Stimulated activated memory B cell treated with anti-CD40 and anti-IgM and Interleukin-4, amounts not matched to agents 10 μg/mL and 1 μg/mL and 100 μg/mL, for 72 hours (primary cell): ENCODE results near the gene TMEM97.

Experiments
- ATAC-seq: fragments of 150-1000 bp; cut with Tn5 transposase; 2 replicates; pipeline ENCODE4 v1.10.0; 2021
- H3K27ac Mint-ChIP-seq: one replicate; pipeline ENCODE4 v1.8.0; 2022; ENCODE audit warnings: mild to moderate bottlenecking, mixed read lengths
- H3K27me3 Mint-ChIP-seq: one replicate; pipeline ENCODE4 v1.8.0; 2022; ENCODE audit warnings: mixed read lengths
- H3K36me3 Mint-ChIP-seq: one replicate; pipeline ENCODE4 v1.8.0; 2022; ENCODE audit warnings: mixed read lengths
- H3K4me1 Mint-ChIP-seq: one replicate; pipeline ENCODE4 v1.8.0; 2022; ENCODE audit warnings: mixed read lengths
- H3K4me3 Mint-ChIP-seq: one replicate; pipeline ENCODE4 v1.8.0; 2022; ENCODE audit warnings: mild to moderate bottlenecking, moderate library complexity, mixed read lengths
- H3K9me3 Mint-ChIP-seq: one replicate; pipeline ENCODE4 v1.8.0; 2022; ENCODE audit warnings: mixed read lengths

The TMEM97 gene

GRCh38 chr17:28363776-28364650, 45.0 kb downstream of the TMEM97 start:
- Mint-ChIP-seq H3K36me3 (peaks cover 35% of the 10 kb centered on the region), H3K9me3 (no peaks in the 10 kb centered on the region), H3K4me1 (no peaks in the 10 kb centered on the region), H3K4me3 (no peak overlapping the region), H3K27ac (no peak overlapping the region), H3K27me3 (no peaks in the 10 kb centered on the region)
- ATAC-seq = no peak

- Mint-ChIP-seq H3K9me3 (no peaks in the 10 kb centered on the region), H3K27ac (no peak within 1 kb of the TSS), H3K4me3 (no peak within 1 kb of the TSS), H3K27me3 (no peaks in the 10 kb centered on the region), H3K36me3 (peaks cover 35% of the 10 kb centered on the region), H3K4me1 (no peaks in the 10 kb centered on the region)
- ATAC-seq = no peak
These were observed 45.8 kb downstream of the TMEM97 start, which contains the start of gene SEBOX for GRCh38 chr17:28364665-28365363. Gene SEBOX (minus strand): TSS chr17:28365199. CDS start chr17:28365151, 48 bp downstream.

- Mint-ChIP-seq H3K4me3 (no peak overlapping the region), H3K9me3 (no peaks in the 10 kb centered on the region), H3K4me1 (peaks cover 6% of the 10 kb centered on the region), H3K27me3 (no peaks in the 10 kb centered on the region), H3K36me3 (peaks cover 30% of the 10 kb centered on the region), H3K27ac (no peak overlapping the region)
- no peak for ATAC-seq
These were observed 46.5 kb downstream of the TMEM97 start for GRCh38 chr17:28365487-28365886.

- Mint-ChIP-seq H3K27ac (no peak overlapping the region), H3K4me1 (peaks cover 6% of the 10 kb centered on the region), H3K4me3 (no peak overlapping the region)
These were observed 47.6 kb downstream of the TMEM97 start for GRCh38 chr17:28366605-28367004.

GRCh38 chr17:28367641-28368305, 48.8 kb downstream of the TMEM97 start:
- Mint-ChIP-seq H3K27me3 (no peaks in the 10 kb centered on the region), H3K4me3 (no peak overlapping the region), H3K4me1 (peaks cover 17% of the 10 kb centered on the region), H3K36me3 (peaks cover 9% of the 10 kb centered on the region), H3K9me3 (no peaks in the 10 kb centered on the region), H3K27ac (no peak overlapping the region)
- ATAC-seq = no peak

More at GRCh38 chr17:28366605-28367004, 47.6 kb downstream of the TMEM97 start:
- Mint-ChIP-seq H3K9me3 (no peaks in the 10 kb centered on the region), H3K36me3 (peaks cover 19% of the 10 kb centered on the region), H3K27me3 (no peaks in the 10 kb centered on the region)
- ATAC-seq = no peak

GRCh38 chr17:28368306-28368831, 49.4 kb downstream of the TMEM97 start:
- Mint-ChIP-seq H3K27ac (no peak overlapping the region), H3K4me3 (no peak overlapping the region), H3K27me3 (no peaks in the 10 kb centered on the region), H3K36me3 (peaks cover 6% of the 10 kb centered on the region), H3K4me1 (peaks cover 23% of the 10 kb centered on the region), H3K9me3 (no peaks in the 10 kb centered on the region)
- ATAC-seq = no peak

- Mint-ChIP-seq H3K36me3 (peaks cover 6% of the 10 kb centered on the region), H3K9me3 (no peaks in the 10 kb centered on the region), H3K4me1 (peaks cover 27% of the 10 kb centered on the region), H3K27ac (no peak overlapping the region), H3K27me3 (no peaks in the 10 kb centered on the region), H3K4me3 (no peak overlapping the region)
- ATAC-seq = no peak
These were observed 50.1 kb downstream of the TMEM97 start for GRCh38 chr17:28368915-28369683.

- H3K4me3 Mint-ChIP-seq = no peak overlapping the region
- no peak overlapping the region for H3K27ac Mint-ChIP-seq
- H3K9me3 Mint-ChIP-seq = no peaks in the 10 kb centered on the region
These were observed 50.7 kb downstream of the TMEM97 start for GRCh38 chr17:28369684-28370034.

GRCh38 chr17:28370035-28370743, 51.2 kb downstream of the TMEM97 start, which contains the start of gene VTN:
Gene VTN (minus strand): TSS chr17:28370307. CDS start chr17:28370203, 104 bp downstream.
- no peak for ATAC-seq
- H3K9me3 Mint-ChIP-seq = no peaks in the 10 kb centered on the region
- H3K4me1 Mint-ChIP-seq = peaks cover 27% of the 10 kb centered on the region
- peak within 1 kb of the TSS; percentile 89 for H3K4me3 Mint-ChIP-seq
- peaks cover 12% of the 10 kb centered on the region for H3K36me3 Mint-ChIP-seq
- peak within 1 kb of the TSS; percentile 86 for H3K27ac Mint-ChIP-seq
- no peaks in the 10 kb centered on the region for H3K27me3 Mint-ChIP-seq

More at GRCh38 chr17:28369684-28370034, 50.7 kb downstream of the TMEM97 start:
- ATAC-seq = no peak
- Mint-ChIP-seq H3K4me1 (peaks cover 27% of the 10 kb centered on the region), H3K27me3 (no peaks in the 10 kb centered on the region), H3K36me3 (peaks cover 7% of the 10 kb centered on the region)

GRCh38 chr17:28370744-28371103, 51.7 kb downstream of the TMEM97 start:
- Mint-ChIP-seq H3K4me1 (peaks cover 27% of the 10 kb centered on the region), H3K4me3 (no peak overlapping the region), H3K9me3 (no peaks in the 10 kb centered on the region), H3K27ac (peak overlapping the region; percentile 86), H3K27me3 (no peaks in the 10 kb centered on the region), H3K36me3 (peaks cover 12% of the 10 kb centered on the region)
- ATAC-seq = no peak

GRCh38 chr17:28371245-28372202, 52.5 kb downstream of the TMEM97 start, which contains the start of gene SARM1:
Gene SARM1 (plus strand): TSS chr17:28371694. CDS start chr17:28372033, 339 bp downstream.
- peaks cover 7% of the 10 kb centered on the region for H3K36me3 Mint-ChIP-seq
- H3K4me1 Mint-ChIP-seq = peaks cover 27% of the 10 kb centered on the region

GRCh38 chr17:28372203-28372944, 53.4 kb downstream of the TMEM97 start:
- no peaks in the 10 kb centered on the region for H3K9me3 Mint-ChIP-seq
- H3K27ac Mint-ChIP-seq = peak overlapping the region; percentile 86
- H3K4me1 Mint-ChIP-seq = peaks cover 27% of the 10 kb centered on the region
- ATAC-seq = peak; percentile 2
- H3K4me3 Mint-ChIP-seq = peak overlapping the region; percentile 81
- H3K27me3 Mint-ChIP-seq = no peaks in the 10 kb centered on the region
- peaks cover 5% of the 10 kb centered on the region for H3K36me3 Mint-ChIP-seq

More at GRCh38 chr17:28371245-28372202, 52.5 kb downstream of the TMEM97 start, which contains the start of gene SARM1:
- Mint-ChIP-seq H3K9me3 (no peaks in the 10 kb centered on the region), H3K4me3 (peak within 1 kb of the TSS; percentile 89), H3K27me3 (no peaks in the 10 kb centered on the region), H3K27ac (peak within 1 kb of the TSS; percentile 86)
- ATAC-seq = peak; percentile 95
